Fibroblast of lung (primary cell): ENCODE data around the gene C6orf47. TPM values are rescaled to one million over a fixed set of nuclear protein-coding genes. Genes with fewer than 3 reads are reported as not detected.
A peak's percentile ranks its signal among the peaks of the same experiment; 100 is the strongest.

Source experiments
- DNase-seq, 2 donors: peaks; one replicate each; pipeline versions ENCODE4 v3.0.0 to v3.0.0-alpha.2; 2010; ENCODE audit warnings: low read depth in 2 of 2
- H2AFZ ChIP-seq: 2 replicates; pipeline ENCODE4 v1.5.1; 2012; ENCODE audit warnings: low read length, control low read depth, inconsistent platforms
- H3K27ac ChIP-seq: 2 replicates; pipeline ENCODE4 v1.5.1; 2011; ENCODE audit warnings: low read length, control low read depth; ENCODE audit not compliant: insufficient read depth
- H3K27me3 ChIP-seq: 2 replicates; pipeline ENCODE4 v1.5.1; 2011; ENCODE audit warnings: mild to moderate bottlenecking, low read length; ENCODE audit not compliant: control insufficient read depth, insufficient read depth
- H3K36me3 ChIP-seq: 2 replicates; pipeline ENCODE4 v1.5.1; 2011; ENCODE audit warnings: low read length; ENCODE audit not compliant: control insufficient read depth, insufficient read depth
- H3K4me1 ChIP-seq: 2 replicates; pipeline ENCODE4 v1.5.1; 2011; ENCODE audit warnings: low read length; ENCODE audit not compliant: control insufficient read depth, insufficient read depth; ENCODE audit errors: extremely low read depth
- H3K4me2 ChIP-seq: 2 replicates; pipeline ENCODE4 v1.5.1; 2011; ENCODE audit warnings: low read length, control low read depth; ENCODE audit not compliant: insufficient read depth; ENCODE audit errors: extremely low read depth
- H3K4me3 ChIP-seq, 4 experiments: fragments of 200-600 bp in 1 of 4; sonication (generic) in 1 of 4; replicated peaks in 1 of 4; 2 replicates each; pipeline ENCODE4 v1.5.1; 2011 to 2016; ENCODE audit warnings: low read length in 4 of 4, low read depth in 3 of 4, mild to moderate bottlenecking in 3 of 4, control low read depth in 2 of 4, inconsistent platforms in 1 of 4, mixed read lengths in 1 of 4; ENCODE audit not compliant: insufficient read depth in 1 of 4; ENCODE audit errors: control extremely low read depth in 1 of 4
- H3K79me2 ChIP-seq: 2 replicates; pipeline ENCODE4 v1.5.1; 2012; ENCODE audit warnings: mild to moderate bottlenecking, low read length, inconsistent platforms; ENCODE audit not compliant: control insufficient read depth, insufficient read depth
- H3K9ac ChIP-seq: 2 replicates; pipeline ENCODE4 v1.5.1; 2011; ENCODE audit warnings: mild to moderate bottlenecking, low read length, control low read depth; ENCODE audit not compliant: insufficient read depth
- H3K9me3 ChIP-seq: 2 replicates; pipeline ENCODE4 v1.5.1; 2012; ENCODE audit warnings: low read depth, low read length; ENCODE audit not compliant: control insufficient read depth, insufficient read depth
- H4K20me1 ChIP-seq: 2 replicates; pipeline ENCODE4 v1.5.1; 2011; ENCODE audit warnings: low read length; ENCODE audit not compliant: control insufficient read depth, insufficient read depth; ENCODE audit errors: extremely low read depth
- CTCF ChIP-seq, 2 donors: IDR thresholded peaks in 1 of 2; conservative IDR thresholded peaks in 1 of 2; 1 replicate in 1 of 2; 2 replicates in 1 of 2; pipeline ENCODE4 v1.5.1; 2011 to 2012; ENCODE audit warnings: low read length in 2 of 2, control low read depth in 1 of 2, inconsistent platforms in 1 of 2, low read depth in 1 of 2, mild to moderate bottlenecking in 1 of 2
- EZH2 ChIP-seq: IDR thresholded peaks from 2 replicates; pipeline ENCODE4 v1.5.1; 2012; ENCODE audit warnings: low read length, control low read depth, mild to moderate bottlenecking; ENCODE audit errors: missing control alignments
- polyA plus RNA-seq, 2 donors: library from polyadenylated mRNA; depleted of rRNA in 1 of 2; stranded (reverse) in 1 of 2; unstranded in 1 of 2; fragments of >200 nt; gene quantifications; 2 replicates each; pipeline ENCODE4 v1.2.1, GENCODE V29; 2011 to 2012; ENCODE audit warnings: missing spikeins in 1 of 2
- total RNA-seq: library from RNA; depleted of rRNA; stranded (reverse); fragments of >200 nt; gene quantifications from 2 replicates; pipeline ENCODE4 v1.2.1, GENCODE V29; 2014

Gene C6orf47
- total and polyA plus RNA-seq, 2 donors (not counting 1 experiment from before 2014, with no cell fraction given): 7.9 to 20.6 TPM

GRCh38 chr6:31669676-31670075 lies 9.1 kb upstream of the C6orf47 start, which contains the start of gene LY6G5B:
LY6G5B (plus strand) TSS chr6:31669976; CDS start chr6:31670951, 975 bp downstream.
- Histone ChIP-seq H3K36me3 (peaks cover 33% of the 10 kb centered on the region), H3K4me3 (no peak within 1 kb of the TSS), H3K9me3 (no peaks in the 10 kb centered on the region), H2AFZ (no peak within 1 kb of the TSS), H3K27ac (peak within 1 kb of the TSS; percentile 53), H3K9ac (no peak within 1 kb of the TSS), H3K27me3 (no peaks in the 10 kb centered on the region), H3K4me2 (no peak within 1 kb of the TSS), H3K4me1 (peaks cover 10% of the 10 kb centered on the region), H3K79me2 (peaks cover 34% of the 10 kb centered on the region), H4K20me1 (no peaks in the 10 kb centered on the region)
- TF ChIP-seq CTCF (conservative IDR thresholded peaks at IDR 0.05 in 1 of 2, IDR thresholded peaks at IDR 0.05 in 1 of 2; ENCODE audit: low read depth in 1 of 2, low read length in 2 of 2) (no peak), EZH2 (no peak)
- no peak for DNase-seq

- Histone ChIP-seq H3K9me3 (no peaks in the 10 kb centered on the region), H3K27ac (peak overlapping the region; percentile 87), H3K36me3 (peaks cover 27% of the 10 kb centered on the region), H2AFZ (no peak overlapping the region), H3K4me3 (peak overlapping the region; percentile 82 to 94 (median 86)), H3K4me2 (peak overlapping the region; percentile 93), H3K27me3 (no peaks in the 10 kb centered on the region), H4K20me1 (no peaks in the 10 kb centered on the region), H3K79me2 (peaks cover 46% of the 10 kb centered on the region), H3K4me1 (peaks cover 19% of the 10 kb centered on the region), H3K9ac (peak overlapping the region; percentile 94)
- no peak for DNase-seq
- no peak for TF ChIP-seq EZH2
- TF ChIP-seq CTCF (conservative IDR thresholded peaks at IDR 0.05 in 1 of 2, IDR thresholded peaks at IDR 0.05 in 1 of 2; ENCODE audit: low read depth in 1 of 2, low read length in 2 of 2): no peak
These were observed 5.9 kb upstream of the C6orf47 start for GRCh38 chr6:31666337-31666965.

GRCh38 chr6:31665501-31666336 lies 5.1 kb upstream of the C6orf47 start, which contains the start of gene CSNK2B:
CSNK2B (plus strand) TSS chr6:31666080; CDS start chr6:31666832, 752 bp downstream.
- TF ChIP-seq CTCF (conservative IDR thresholded peaks at IDR 0.05 in 1 of 2, IDR thresholded peaks at IDR 0.05 in 1 of 2; ENCODE audit: low read depth in 1 of 2, low read length in 2 of 2): peak in 1 of 2 donors; percentile 18
- TF ChIP-seq EZH2: no peak
- Histone ChIP-seq H3K4me2 (peak within 1 kb of the TSS; percentile 95), H3K79me2 (peaks cover 46% of the 10 kb centered on the region), H3K27me3 (no peaks in the 10 kb centered on the region), H3K4me1 (peaks cover 23% of the 10 kb centered on the region), H3K9ac (peak within 1 kb of the TSS; percentile 94), H2AFZ (peak within 1 kb of the TSS; percentile 60), H4K20me1 (no peaks in the 10 kb centered on the region), H3K27ac (peak within 1 kb of the TSS; percentile 87), H3K36me3 (peaks cover 22% of the 10 kb centered on the region), H3K4me3 (peak within 1 kb of the TSS; percentile 82 to 94 (median 86)), H3K9me3 (no peaks in the 10 kb centered on the region)
- DNase-seq: peak; percentile 97
